ENCODE results near the gene PALB2. TPM values are rescaled to one million over a fixed set of nuclear protein-coding genes. Genes with fewer than 3 reads are reported as not detected.
"Not testable (repeated sequence)": the region's sequence is repeated elsewhere in the genome, so short reads cannot be mapped to it uniquely, and the experiment has no call there.

Gene PALB2
- total RNA-seq, 2 donors from 2014 or later = 8.2 to 8.7 TPM

DNA sequence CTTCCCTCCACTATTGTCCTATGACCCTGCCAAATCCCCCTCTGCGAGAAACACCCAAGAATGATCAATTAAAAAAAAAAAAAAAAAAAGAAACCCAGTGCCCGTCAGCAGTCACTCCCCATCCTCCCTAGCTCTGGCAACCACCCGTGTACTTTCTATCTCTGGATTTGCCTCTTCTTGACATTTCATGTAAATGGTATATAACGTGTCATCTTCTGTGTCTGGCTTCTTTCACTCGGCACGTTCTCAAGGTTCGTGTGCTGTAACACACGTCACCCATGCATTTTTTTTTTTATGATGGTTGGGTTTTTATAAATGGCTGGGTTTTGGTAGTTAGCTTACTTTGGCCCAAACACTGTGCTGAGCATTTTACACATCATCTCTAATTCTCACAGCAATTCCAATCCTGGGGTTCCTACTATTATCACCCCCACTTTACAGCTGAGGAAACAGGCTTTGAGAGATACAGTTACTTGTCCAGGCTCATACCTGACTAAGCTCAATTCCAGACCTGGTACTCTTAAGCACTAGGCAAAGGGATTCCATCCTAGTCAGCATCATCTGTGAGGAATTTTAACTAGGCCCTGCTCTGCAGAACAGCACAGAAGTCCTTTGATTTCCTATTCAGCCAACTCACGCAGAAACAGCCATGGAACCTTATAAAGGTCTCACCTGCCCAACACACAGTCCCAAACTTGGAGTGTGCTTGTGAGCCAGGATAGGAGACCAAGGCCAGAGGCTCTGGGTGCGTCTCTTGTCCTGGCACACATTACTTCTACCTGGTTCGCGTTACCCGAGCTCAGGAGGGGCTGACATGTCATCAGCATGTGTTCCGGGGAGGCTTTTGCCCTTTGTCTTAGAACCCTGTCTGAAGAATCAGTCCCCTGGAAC, 56.7 kb downstream of the PALB2 start:
- no peaks in the 10 kb centered on the region for H3K9me3 ChIP-seq (ENCODE audit: control insufficient read depth, low read length, poor library complexity, severe bottlenecking)
- Mint-ChIP-seq H3K27me3 (no peaks in the 10 kb centered on the region), H3K4me3 (no peak overlapping the region), H3K27ac (no peak overlapping the region), H3K36me3 (ENCODE audit: low read depth) (peaks cover 5% of the 10 kb centered on the region), H3K4me1 (peaks cover 8% of the 10 kb centered on the region)
- no peak for ATAC-seq
- DNase-seq = no peak

DNA sequence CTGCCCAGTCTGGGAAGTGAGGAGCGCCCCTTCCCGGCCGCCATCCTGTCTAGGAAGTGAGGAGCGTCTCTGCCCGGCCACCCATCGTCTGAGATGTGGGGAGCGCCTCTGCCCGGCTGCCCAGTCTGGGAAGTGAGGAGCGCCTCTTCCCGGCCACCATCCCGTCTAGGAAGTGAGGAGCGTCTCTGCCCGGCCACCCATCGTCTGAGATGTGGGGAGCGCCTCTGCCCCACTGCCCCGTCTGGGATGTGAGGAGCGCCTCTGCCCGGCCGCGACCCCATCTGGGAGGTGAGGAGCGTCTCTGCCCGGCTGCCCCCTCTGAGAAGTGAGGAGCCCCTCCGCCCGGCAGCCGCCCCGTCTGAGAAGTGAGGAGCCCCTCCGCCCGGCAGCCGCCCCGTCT, 57.8 kb downstream of the PALB2 start:
- H3K27me3 Mint-ChIP-seq; H3K4me1 Mint-ChIP-seq; H3K4me3 Mint-ChIP-seq; H3K36me3 Mint-ChIP-seq (ENCODE audit: low read depth); ATAC-seq; DNase-seq; H3K9me3 ChIP-seq (ENCODE audit: control insufficient read depth, low read length, poor library complexity, severe bottlenecking); H3K27ac Mint-ChIP-seq: not testable (repeated sequence)

DNA sequence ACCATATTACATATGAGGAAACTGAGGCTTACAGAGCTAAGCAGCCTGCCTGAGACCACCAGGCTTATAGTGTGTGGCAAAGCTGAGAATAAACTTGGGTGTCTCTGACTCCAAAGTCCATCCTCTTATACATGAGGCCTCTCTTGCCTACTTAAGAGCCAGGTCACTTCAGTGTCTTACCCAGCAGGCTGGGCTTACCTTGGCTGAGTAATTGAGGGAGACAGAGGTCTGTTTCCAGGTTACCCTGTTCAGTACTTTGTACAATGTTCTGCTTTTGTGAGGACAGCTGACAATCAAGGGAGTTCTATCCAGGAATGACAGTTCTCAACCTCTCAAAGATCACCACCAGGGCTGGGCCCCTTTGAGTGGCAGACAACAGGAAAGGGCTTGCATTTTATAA, 59.3 kb downstream of the PALB2 start:
- H3K36me3 Mint-ChIP-seq (ENCODE audit: low read depth) = peaks cover 3% of the 10 kb centered on the region
- no peak overlapping the region for H3K27ac Mint-ChIP-seq
- DNase-seq = no peak

DNA sequence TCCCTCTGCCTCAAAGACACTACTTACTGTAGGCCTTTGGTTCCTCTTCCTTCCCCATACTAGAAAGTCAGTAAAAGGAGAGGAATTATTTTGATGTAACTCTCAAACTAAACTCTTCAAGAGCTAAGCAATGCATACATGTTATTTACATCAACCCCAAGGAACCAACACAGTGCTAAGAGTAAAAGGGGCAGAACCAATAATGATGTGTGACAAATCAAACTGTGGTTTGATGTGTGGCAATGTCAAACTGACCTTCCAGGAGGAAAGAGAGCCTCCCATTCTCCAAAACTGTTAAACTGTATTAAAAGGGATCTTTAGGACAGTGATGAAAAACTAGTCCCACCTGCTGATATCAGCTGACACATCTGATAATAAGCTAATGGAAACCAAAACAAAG, 60.7 kb downstream of the PALB2 start:
- Mint-ChIP-seq H3K36me3 (ENCODE audit: low read depth) (peaks cover 3% of the 10 kb centered on the region), H3K4me3 (no peak overlapping the region), H3K27me3 (no peaks in the 10 kb centered on the region), H3K4me1 (peaks cover 5% of the 10 kb centered on the region), H3K27ac (no peak overlapping the region)
- no peak for ATAC-seq
- H3K9me3 ChIP-seq (ENCODE audit: control insufficient read depth, low read length, poor library complexity, severe bottlenecking) = no peaks in the 10 kb centered on the region
- DNase-seq = no peak

More for the DNA sequence above, 59.3 kb downstream of the PALB2 start:
- no peak for ATAC-seq
- no peak overlapping the region for H3K4me3 Mint-ChIP-seq
- no peaks in the 10 kb centered on the region for H3K27me3 Mint-ChIP-seq
- H3K9me3 ChIP-seq (ENCODE audit: control insufficient read depth, low read length, poor library complexity, severe bottlenecking) = no peaks in the 10 kb centered on the region
- peaks cover 3% of the 10 kb centered on the region for H3K4me1 Mint-ChIP-seq

DNA sequence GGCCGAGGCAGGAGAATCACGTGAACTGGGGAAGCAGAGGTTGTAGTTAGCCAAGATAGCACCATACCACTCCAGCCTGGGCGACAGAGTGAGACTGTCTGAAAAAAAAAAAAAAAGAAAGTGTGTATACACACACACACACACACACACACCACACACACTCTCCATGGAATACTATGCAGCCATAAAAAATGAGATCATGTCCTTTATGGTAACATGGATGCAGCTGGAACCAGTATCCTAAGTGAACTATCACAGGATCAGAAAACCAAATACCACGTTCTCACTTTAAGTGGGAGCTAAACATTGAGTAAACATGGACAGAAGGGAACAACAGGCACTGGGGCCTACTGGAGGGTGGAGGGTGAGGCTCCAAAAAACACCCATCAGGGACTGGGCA, 61.7 kb downstream of the PALB2 start:
- DNase-seq = no peak
- Mint-ChIP-seq H3K27ac (peak overlapping the region; percentile 2), H3K4me1 (peaks cover 5% of the 10 kb centered on the region), H3K36me3 (ENCODE audit: low read depth) (peaks cover 3% of the 10 kb centered on the region), H3K4me3 (no peak overlapping the region), H3K27me3 (no peaks in the 10 kb centered on the region)
- no peaks in the 10 kb centered on the region for H3K9me3 ChIP-seq (ENCODE audit: control insufficient read depth, low read length, poor library complexity, severe bottlenecking)
- no peak for ATAC-seq

DNA sequence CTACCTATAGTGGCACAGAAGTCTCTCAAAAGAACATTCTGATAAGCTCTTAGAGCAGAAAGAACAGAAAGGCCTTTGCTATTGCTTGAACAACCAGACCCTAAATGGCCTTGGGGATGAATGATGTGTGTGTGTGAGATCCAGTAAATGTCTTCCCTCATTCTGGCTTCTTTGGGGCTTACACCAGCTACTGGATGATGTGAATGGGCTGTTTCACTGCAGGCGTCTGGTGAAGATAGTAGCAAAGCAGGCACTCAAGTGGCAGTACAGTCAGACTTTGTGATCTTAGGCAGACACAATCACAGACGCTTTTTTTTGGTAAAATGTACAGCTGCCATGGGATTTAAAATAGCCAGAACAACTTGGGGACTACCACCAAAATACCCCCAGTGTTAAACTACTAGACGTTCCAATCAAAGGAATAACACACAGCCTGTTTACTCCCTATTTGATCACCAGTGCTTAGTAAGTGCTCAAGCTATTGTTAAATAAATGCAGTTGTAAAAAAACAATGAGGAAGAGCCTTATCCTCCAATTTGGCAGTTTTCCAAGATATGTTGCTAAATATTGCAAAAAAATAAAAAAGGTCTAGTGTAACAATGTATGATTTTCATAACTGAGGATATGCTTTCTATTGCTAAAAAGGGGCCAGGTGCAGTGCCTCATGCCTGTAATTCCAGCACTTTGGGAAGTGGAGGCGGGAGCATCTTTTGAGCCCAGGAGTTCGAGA, 62.8 kb downstream of the PALB2 start:
- no peak overlapping the region for H3K4me3 Mint-ChIP-seq
- H3K27me3 Mint-ChIP-seq = no peaks in the 10 kb centered on the region
- peaks cover 2% of the 10 kb centered on the region for H3K4me1 Mint-ChIP-seq
- no peaks in the 10 kb centered on the region for H3K36me3 Mint-ChIP-seq (ENCODE audit: low read depth)
- DNase-seq = no peak
- no peaks in the 10 kb centered on the region for H3K9me3 ChIP-seq (ENCODE audit: control insufficient read depth, low read length, poor library complexity, severe bottlenecking)
- ATAC-seq = no peak
- H3K27ac Mint-ChIP-seq = no peak overlapping the region

DNA sequence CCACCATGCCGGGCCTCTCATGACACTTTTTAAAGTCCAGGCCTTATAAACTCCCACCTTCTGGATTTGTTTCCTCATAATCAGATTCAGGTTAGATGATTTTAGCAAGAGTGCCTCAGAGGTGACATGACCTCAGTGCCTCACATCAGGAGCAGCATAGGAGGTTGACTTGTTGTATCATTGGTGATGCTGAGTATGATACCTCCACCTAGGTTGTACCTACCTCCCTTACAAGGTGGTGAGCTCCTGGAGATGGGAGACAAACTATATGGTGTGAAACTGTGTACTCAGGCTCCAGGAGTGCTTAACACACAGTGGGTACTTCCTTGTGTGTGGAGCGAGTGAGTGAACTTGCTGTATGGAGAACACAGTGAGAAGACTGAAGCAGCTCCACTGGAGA, 63.6 kb downstream of the PALB2 start:
- no peaks in the 10 kb centered on the region for H3K36me3 Mint-ChIP-seq (ENCODE audit: low read depth)
- DNase-seq (no peak), ATAC-seq (no peak)
- H3K4me3 Mint-ChIP-seq = no peak overlapping the region
- no peaks in the 10 kb centered on the region for H3K9me3 ChIP-seq (ENCODE audit: control insufficient read depth, low read length, poor library complexity, severe bottlenecking)
- H3K4me1 Mint-ChIP-seq = peaks cover 2% of the 10 kb centered on the region
- H3K27me3 Mint-ChIP-seq = no peaks in the 10 kb centered on the region
- H3K27ac Mint-ChIP-seq = no peak overlapping the region

DNA sequence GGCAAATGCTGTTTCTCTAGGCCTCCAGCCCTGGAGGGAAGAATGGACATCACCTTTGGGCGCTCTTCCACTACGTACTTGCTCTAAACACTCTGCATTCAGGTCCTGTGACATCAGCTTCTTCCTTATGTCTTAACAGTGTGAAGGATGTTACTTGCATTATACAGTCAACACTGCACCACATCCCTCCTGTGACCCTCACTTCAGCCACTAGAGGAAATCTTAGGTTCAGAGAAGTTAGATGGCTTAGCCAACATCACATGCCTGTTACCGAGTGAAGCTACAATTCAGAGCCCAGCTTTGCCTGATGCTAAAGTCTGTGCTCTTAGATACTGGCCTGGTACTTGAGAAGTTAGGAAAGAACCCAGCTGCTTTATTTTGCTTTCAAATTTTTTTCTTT, 65.3 kb downstream of the PALB2 start:
- no peak for DNase-seq
- H3K9me3 ChIP-seq (ENCODE audit: control insufficient read depth, low read length, poor library complexity, severe bottlenecking) = no peaks in the 10 kb centered on the region
- Mint-ChIP-seq H3K27me3 (no peaks in the 10 kb centered on the region), H3K4me1 (peaks cover 3% of the 10 kb centered on the region), H3K27ac (no peak overlapping the region), H3K4me3 (no peak overlapping the region), H3K36me3 (ENCODE audit: low read depth) (peaks cover 4% of the 10 kb centered on the region)
- ATAC-seq = no peak

DNA sequence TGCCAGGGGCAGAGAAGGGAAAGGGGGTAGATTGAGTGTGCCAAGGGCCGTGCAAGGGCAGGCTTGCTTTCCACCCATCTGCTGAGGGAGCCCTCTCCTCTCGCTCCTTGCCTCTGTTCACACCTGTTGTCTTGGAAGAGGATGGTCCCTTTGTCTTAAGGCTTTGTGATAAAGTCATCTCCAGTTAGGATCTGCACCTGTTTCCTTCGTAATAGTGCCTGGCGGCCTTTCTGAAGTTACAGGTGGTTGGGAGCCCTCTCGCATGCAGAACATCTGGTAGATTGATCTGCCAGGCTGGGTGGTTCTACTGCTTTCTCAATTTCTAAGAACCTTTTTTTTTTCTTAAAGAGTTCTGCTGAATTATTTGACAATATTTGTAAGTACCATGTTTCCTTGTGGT, 67.3 kb downstream of the PALB2 start:
- Mint-ChIP-seq H3K27ac (no peak overlapping the region), H3K4me3 (no peak overlapping the region), H3K4me1 (peaks cover 6% of the 10 kb centered on the region), H3K36me3 (ENCODE audit: low read depth) (peaks cover 7% of the 10 kb centered on the region), H3K27me3 (no peaks in the 10 kb centered on the region)
- H3K9me3 ChIP-seq (ENCODE audit: control insufficient read depth, low read length, poor library complexity, severe bottlenecking) = no peaks in the 10 kb centered on the region
- ATAC-seq (no peak), DNase-seq (no peak)

DNA sequence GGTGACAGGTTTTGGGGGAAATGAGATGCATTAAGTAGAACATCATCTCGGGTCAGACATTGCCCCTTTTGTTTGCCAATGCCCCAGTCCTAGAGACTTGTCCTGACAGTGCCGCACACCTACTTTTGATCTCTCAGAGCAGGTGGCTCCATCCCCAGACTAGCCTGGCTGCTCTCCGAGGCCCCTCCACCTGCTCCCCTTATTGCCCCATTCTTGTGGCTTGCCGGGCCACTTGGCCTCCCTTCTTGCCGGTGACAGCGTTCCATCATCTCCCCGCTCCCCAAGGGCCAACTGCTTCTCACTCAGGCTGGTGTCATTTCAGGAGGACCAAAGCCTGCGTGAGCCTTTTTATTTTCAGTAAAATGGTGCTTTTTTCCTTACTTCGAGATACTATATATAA, 68.7 kb downstream of the PALB2 start:
- ATAC-seq (no peak), DNase-seq (no peak)
- H3K4me1 Mint-ChIP-seq = peaks cover 6% of the 10 kb centered on the region
- H3K9me3 ChIP-seq (ENCODE audit: control insufficient read depth, low read length, poor library complexity, severe bottlenecking) = no peaks in the 10 kb centered on the region
- no peak overlapping the region for H3K4me3 Mint-ChIP-seq
- peak overlapping the region; percentile 43 for H3K27ac Mint-ChIP-seq
- H3K27me3 Mint-ChIP-seq = no peaks in the 10 kb centered on the region
- H3K36me3 Mint-ChIP-seq (ENCODE audit: low read depth) = peaks cover 7% of the 10 kb centered on the region

DNA sequence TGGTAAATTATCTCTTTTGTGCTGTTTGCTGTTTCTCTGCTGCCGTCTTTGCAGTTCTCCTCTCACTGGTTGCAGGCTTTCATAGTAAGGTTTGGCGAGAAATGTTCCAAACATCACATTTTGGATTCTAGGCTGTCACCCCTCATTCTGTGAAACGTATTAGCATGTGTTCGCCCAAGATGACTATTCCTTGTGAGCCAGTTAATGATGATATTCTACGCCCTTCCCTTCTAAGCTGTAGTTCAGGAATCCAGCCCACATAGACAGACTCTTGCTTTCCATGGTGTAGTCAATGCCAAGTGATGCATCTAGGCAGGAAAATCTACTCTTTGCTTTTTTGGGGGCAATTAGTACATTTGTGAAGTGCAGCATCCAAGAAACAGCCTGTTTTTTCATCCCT, 69.2 kb downstream of the PALB2 start:
- DNase-seq (no peak), ATAC-seq (no peak)
- H3K4me1 Mint-ChIP-seq = peaks cover 6% of the 10 kb centered on the region

DNA sequence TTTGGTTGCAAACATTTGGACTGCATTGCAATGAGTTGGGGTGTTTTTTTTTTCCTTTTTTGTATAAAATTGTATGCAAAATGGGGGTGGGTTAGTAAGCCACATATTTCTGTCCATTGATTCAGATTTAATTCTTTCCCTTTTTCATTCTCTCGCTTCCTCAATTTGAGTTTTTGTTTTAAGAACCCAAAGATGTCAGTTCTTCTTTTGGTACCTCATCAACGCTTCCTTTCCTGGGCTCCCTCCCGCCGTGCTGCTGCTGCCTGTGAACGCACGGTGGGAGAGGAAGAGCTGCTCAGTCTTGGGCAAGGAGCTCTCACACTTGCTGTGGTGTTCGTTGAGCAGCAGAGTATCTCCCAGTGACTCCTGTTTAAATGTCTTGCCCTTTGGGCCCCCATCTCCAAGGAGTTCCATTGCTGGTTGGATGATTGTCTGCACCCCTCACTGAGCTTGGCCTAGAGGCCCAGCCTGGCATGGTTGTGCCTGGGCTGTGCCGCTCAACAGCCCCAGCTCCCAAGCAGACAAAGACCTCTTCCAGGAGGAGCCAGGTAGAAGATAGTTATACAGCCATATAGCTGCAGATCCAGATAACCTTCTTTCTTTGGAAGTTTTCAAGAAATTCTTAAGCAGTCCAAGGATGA, 70.0 kb downstream of the PALB2 start:
- Mint-ChIP-seq H3K4me1 (peaks cover 6% of the 10 kb centered on the region), H3K4me3 (no peak overlapping the region), H3K36me3 (ENCODE audit: low read depth) (peaks cover 7% of the 10 kb centered on the region), H3K27ac (peak overlapping the region; percentile 43), H3K27me3 (no peaks in the 10 kb centered on the region)
- H3K9me3 ChIP-seq (ENCODE audit: control insufficient read depth, low read length, poor library complexity, severe bottlenecking) = no peaks in the 10 kb centered on the region
- ATAC-seq (no peak), DNase-seq (no peak)

More for the DNA sequence above, 69.2 kb downstream of the PALB2 start:
- Mint-ChIP-seq H3K27ac (peak overlapping the region; percentile 43), H3K27me3 (no peaks in the 10 kb centered on the region), H3K4me3 (no peak overlapping the region), H3K36me3 (ENCODE audit: low read depth) (peaks cover 7% of the 10 kb centered on the region)
- H3K9me3 ChIP-seq (ENCODE audit: control insufficient read depth, low read length, poor library complexity, severe bottlenecking) = no peaks in the 10 kb centered on the region

DNA sequence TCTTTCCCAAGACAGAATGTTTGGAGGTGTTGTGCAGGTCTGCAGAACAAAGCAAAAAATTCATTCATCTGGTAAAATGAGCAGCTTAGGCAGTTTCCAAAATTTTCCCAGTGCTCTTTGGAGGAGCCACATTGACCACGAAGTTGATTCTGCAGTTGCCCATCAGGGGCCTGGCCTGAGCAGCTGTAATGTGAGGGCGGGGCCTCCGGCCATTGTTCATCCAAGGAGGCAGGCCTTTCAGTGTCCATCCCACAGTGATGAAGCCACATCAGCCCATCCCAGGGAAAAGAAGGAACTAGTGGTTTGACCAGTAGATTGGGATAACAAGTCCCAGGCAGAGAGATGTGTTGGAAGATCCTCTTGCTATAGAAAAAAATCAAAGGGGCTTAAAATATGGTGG, 73.5 kb downstream of the PALB2 start:
- H3K4me3 Mint-ChIP-seq = no peak overlapping the region
- DNase-seq = no peak
- H3K9me3 ChIP-seq (ENCODE audit: control insufficient read depth, low read length, poor library complexity, severe bottlenecking) = no peaks in the 10 kb centered on the region
- H3K27me3 Mint-ChIP-seq = no peaks in the 10 kb centered on the region
- peaks cover 7% of the 10 kb centered on the region for H3K4me1 Mint-ChIP-seq
- H3K27ac Mint-ChIP-seq = no peak overlapping the region
- H3K36me3 Mint-ChIP-seq (ENCODE audit: low read depth) = peaks cover 15% of the 10 kb centered on the region
- ATAC-seq = no peak

Measured in T-helper 17 cell (primary cell).